22Rv1 (cell line): Measurements from ENCODE around the gene CD46.

Experiments
- ZFX ChIP-seq: fragments of 450-650 bp; IDR thresholded peaks from 2 replicates; pipeline ENCODE4 v1.6.1; 2017; ENCODE audit warnings: antibody characterized with exemption, borderline replicate concordance
- TF ChIP-seq, protein P1 (sequence below): fragments of 450-650 bp; IDR thresholded peaks from 2 replicates; pipeline ENCODE4 v1.5.1; 2017; ENCODE audit warnings: mild to moderate bottlenecking

DNA sequence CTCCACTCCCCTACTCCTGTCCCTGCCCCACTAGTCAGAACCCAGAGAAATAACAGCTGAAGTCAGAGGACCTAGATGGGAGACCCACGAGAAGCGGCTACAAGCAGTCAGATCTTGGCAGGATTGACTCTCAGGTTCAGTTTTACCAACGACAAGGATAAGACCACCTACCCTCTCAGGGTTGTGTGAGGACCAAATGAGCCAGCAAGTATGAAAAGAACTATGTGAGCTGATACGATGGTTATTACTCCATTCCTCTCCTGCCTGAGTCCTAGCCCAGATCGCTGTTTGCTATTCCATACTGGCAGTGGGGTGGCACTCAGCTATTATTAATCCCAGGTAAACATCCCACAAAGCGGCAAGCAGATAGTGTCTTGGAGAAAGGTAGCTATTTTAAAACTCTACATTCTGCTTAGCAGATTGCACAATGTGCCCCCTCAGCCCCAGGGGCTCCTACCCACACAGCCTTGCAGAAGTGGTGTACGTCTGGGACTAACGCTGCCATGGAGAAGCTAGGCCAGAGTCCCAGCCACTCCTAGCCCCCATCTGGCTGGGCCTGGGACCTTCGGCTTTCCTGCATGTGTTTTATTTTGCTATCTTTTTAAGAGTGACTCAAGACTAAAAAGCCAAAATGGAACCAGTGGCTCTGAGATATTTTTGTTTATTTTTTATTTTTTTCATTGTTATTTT is 58.9 kb downstream of the CD46 start:
- TF ChIP-seq, protein P1, sequence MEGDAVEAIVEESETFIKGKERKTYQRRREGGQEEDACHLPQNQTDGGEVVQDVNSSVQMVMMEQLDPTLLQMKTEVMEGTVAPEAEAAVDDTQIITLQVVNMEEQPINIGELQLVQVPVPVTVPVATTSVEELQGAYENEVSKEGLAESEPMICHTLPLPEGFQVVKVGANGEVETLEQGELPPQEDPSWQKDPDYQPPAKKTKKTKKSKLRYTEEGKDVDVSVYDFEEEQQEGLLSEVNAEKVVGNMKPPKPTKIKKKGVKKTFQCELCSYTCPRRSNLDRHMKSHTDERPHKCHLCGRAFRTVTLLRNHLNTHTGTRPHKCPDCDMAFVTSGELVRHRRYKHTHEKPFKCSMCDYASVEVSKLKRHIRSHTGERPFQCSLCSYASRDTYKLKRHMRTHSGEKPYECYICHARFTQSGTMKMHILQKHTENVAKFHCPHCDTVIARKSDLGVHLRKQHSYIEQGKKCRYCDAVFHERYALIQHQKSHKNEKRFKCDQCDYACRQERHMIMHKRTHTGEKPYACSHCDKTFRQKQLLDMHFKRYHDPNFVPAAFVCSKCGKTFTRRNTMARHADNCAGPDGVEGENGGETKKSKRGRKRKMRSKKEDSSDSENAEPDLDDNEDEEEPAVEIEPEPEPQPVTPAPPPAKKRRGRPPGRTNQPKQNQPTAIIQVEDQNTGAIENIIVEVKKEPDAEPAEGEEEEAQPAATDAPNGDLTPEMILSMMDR, result no peak
- TF ChIP-seq ZFX, result no peak
